ENCODE measurements around the gene LRRFIP2.

The LRRFIP2 gene

DNA sequence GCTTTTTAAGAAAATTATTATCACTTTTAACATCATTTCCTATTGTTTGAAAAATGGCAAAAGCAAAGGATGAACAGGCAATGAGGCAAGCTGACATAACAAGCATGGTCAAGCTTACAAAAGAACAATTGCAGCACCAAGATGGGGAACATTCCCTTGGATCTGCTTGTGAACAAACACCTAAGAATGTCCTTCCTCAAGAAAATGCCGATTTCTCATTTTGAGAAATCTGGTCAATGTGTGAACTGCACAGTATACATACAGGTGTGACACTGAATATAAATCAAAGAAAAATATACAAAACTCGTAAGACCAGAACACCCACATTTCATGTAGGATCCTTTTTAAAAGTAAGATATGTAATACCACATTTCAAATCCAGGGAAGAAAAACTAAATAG lies 58.9 kb downstream of the LRRFIP2 start:
- DNase-seq (ENCODE audit: low read depth in 3 of 3) = no peak

DNA sequence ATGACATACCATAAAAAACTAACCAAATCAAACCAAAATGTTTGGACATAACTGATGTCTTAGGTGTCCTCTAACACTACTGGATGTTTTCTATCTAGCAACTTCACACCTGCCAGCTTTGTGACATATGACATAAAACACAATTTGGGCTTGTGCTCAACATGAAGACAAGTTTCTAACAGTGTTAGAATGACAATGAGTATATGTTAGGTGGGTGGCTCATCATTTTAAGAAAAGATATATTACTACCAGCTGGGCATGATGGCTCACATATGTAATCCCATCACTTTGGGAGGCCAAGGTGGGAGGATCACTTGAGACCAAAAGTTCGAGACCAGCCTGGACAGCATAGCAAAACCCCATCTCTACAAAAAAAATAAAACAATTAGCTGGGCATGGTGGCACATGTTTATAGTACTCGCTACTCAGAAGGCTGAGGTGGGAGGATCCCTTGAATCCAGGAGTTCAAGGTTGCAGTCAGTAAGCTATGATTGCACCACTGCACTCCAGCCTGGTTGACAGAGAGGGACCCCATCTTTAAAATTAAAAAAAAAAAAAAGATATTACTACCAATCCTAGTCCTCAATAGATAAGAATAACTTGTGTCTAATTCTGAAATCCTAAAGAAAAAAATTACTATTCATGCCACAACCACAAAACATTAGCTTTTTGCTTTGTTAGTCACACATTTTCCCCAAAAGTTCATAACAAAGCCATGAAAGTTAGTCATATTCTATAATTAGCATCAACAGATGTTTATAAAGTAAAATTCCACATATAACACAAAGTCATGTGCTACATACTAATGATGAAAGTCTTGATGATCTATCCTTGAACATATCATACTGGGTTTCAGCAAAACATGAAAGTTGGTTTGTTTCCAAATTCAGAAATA lies 59.9 kb downstream of the LRRFIP2 start:
- no peak for DNase-seq (ENCODE audit: low read depth in 3 of 3)

- no peak for DNase-seq (ENCODE audit: low read depth in 3 of 3)
These were observed 61.4 kb downstream of the LRRFIP2 start for GRCh38 chr3:37112987-37113386.

DNA sequence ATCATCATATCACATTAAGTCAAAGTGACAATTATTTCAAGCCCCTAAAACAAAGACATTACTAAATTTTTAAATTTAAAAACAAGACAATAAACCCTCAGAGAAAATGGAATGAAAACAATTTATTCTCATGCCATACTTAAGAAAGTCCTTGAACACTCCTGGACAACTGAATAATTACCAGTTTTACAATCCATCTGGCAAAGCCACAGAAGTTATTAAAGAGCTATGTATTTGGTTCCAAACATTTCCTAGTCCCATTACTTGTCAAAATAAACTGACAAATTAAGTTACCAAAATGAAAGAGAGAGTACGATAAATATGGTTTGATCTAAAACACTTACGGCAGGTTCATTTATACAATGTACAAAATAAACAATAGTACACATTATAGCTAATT lies 63.2 kb downstream of the LRRFIP2 start:
- DNase-seq (ENCODE audit: low read depth in 3 of 3) = no peak

- DNase-seq (ENCODE audit: low read depth in 3 of 3) = no peak
These were observed 66.5 kb downstream of the LRRFIP2 start for GRCh38 chr3:37107846-37108245.

- no peak for DNase-seq (ENCODE audit: low read depth in 3 of 3)
These were observed 71.1 kb downstream of the LRRFIP2 start for GRCh38 chr3:37103103-37103808.

DNA sequence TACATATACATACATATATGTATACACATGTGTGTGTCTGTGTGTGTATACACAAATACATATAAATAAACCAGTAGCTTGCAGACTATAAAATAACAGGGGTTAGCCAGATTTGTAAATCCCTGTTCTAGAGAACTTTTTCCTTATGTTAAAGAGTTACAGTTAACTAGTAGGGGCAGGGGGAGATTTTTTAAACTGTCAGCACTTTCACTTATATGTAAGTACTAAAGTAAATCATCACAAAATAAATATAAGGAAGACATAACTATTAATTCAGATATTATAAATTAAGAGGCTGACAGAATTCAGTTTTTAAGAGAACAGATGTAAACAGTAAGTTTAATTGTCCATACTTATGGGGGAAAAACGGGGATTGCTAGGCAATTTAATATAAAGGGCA lies 74.0 kb downstream of the LRRFIP2 start:
- no peak for DNase-seq (ENCODE audit: low read depth in 3 of 3)

DNA sequence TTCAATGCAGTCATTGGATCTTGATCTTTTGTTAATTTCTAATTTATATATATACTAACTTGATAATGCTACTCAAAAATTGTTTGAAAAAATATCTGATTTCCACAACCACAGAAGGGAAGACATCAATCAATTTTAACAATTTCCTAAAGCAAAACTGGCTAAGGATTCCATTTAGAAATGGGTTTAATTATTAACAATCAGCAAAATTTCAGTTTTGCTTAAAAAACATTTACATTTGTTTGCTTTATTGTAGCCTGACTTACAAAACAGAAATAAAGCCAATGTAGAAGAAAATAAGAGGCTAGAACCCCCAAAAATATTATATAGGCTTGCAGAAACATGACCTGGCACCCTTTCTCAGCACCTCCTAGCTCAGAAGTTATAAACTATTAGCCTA lies 74.9 kb downstream of the LRRFIP2 start:
- DNase-seq (ENCODE audit: low read depth in 3 of 3) = no peak

GRCh38 chr3:37098884-37099283 lies 75.5 kb downstream of the LRRFIP2 start:
- DNase-seq (ENCODE audit: low read depth in 3 of 3) = no peak

- DNase-seq (ENCODE audit: low read depth in 3 of 3) = no peak
These were observed 76.6 kb downstream of the LRRFIP2 start for GRCh38 chr3:37097776-37098175.

DNA sequence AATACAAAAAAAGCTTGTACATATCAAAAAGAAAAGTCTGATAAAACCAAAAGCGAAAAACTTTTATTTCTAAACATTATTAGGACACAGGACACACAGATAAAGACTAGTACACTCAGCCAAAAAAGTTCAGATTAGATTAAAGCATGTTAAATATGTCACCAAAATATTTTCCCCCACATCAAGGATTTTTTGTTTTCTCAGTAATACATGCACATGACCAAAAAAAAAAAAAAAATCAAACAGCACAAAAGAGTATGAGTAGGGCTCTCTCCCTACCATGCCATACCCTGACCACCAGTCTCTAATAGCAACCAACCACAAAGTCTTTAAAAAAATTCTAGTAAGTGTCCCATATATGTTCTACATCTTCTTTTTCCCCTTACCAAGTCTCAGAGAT lies 77.4 kb downstream of the LRRFIP2 start:
- no peak for DNase-seq (ENCODE audit: low read depth in 3 of 3)

- DNase-seq (ENCODE audit: low read depth in 3 of 3) = no peak
These were observed 78.1 kb downstream of the LRRFIP2 start for GRCh38 chr3:37096288-37096687.

GRCh38 chr3:37094636-37095035 lies 79.7 kb downstream of the LRRFIP2 start:
- no peak for DNase-seq (ENCODE audit: low read depth in 3 of 3)

DNA sequence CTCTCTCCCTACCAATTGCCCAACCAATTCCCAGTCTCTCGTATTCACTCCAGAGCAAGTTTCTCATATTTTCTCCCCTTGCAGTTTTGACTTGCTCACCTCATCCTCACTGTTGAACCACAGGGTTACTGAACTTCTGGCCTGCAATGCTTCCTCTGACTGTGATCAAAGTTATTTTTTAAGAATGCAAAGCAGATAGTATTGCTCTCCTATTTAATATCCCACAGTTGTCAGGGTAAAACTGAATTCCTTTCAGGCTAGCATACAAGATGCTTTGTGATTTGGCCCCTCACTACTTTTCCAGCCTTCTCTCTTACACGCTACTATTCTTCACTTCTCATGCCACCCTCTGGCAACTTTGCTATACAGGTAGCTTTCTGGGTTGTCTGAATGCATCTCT lies 80.9 kb downstream of the LRRFIP2 start:
- DNase-seq (ENCODE audit: low read depth in 3 of 3) = no peak

DNA sequence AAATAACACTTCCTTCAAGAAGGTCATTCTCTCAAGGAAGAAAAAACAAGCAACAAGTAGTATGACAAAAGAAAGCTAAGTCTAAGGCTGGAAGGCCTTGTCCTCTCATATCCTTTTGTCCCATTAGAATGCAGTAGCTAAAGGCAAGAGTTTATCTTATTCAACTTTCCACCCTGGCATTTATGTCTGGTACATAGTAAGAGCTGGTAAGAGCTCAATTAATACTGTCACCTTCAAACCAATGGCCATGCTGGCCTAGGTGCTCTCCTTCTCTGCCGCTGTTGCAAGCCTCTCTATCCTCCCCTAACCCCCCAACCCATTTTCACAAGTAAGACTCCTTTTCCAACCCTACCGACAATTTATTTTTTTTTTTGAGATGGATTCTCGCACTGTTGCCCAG lies 81.9 kb downstream of the LRRFIP2 start:
- no peak for DNase-seq (ENCODE audit: low read depth in 3 of 3)

DNA sequence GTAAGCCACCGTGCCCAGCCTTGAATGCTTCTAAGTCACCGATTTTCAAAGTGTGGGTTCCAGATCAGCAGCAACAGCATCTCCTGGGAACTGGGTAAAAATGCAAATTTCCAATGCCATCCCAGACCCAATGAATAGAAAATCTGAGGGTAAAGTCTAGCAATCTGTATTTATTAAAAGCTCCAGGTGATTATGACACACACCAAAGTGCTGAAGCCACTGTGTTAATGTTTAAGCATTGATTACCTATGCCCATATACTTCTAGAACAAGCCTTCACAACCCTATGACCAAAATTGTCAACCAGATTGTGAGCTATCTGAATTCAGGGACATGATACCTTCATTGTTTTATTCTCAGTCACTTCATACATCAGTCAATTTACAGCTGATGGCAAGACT lies 86.5 kb downstream of the LRRFIP2 start:
- DNase-seq (ENCODE audit: low read depth in 3 of 3) = no peak

DNA sequence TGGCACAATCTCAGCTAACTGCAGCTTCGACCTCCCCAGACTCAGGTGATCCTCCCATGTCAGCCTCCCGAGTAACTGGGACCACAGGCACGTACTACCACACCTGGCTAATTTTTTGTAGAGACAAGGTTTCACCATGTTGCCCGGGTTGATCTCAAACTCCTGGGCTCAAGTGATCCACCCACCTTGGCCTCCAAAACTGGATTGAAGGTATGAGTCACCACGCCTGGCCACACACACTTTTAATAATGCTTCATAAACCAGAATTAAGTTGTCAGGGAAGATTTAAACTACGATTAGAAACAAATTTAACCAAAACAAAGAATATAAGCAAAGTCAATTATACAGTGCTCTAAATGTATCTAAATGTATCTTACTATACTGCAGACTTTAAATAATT lies 87.5 kb downstream of the LRRFIP2 start:
- no peak for DNase-seq (ENCODE audit: low read depth in 3 of 3)

- no peak for DNase-seq (ENCODE audit: low read depth in 3 of 3)
These were observed 92.1 kb downstream of the LRRFIP2 start for GRCh38 chr3:37082317-37082716.

- no peak for DNase-seq (ENCODE audit: low read depth in 3 of 3)
These were observed 98.4 kb downstream of the LRRFIP2 start for GRCh38 chr3:37075955-37076354.

DNA sequence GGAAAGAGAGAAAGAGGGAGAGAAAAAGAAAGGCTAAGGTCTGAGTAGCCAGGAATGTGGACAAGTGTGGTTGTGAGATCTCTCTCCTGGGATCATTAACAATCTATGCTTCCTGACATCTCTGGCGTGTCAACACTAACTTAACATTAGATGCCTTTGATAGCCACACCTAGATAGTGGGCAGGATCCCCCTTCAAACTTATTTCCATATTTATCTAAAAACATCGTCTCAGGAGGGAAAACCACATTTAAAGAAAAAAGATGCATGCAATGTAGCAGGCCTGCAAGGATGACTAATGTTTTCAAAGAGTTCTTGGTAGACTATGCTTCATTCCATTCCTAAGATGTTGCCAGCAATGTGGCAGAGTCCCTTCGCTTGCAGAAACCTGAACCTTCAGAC lies 100.2 kb downstream of the LRRFIP2 start:
- DNase-seq (ENCODE audit: low read depth in 3 of 3) = no peak

GRCh38 chr3:37072892-37073291 lies 101.5 kb downstream of the LRRFIP2 start:
- DNase-seq (ENCODE audit: low read depth in 3 of 3) = no peak

DNA sequence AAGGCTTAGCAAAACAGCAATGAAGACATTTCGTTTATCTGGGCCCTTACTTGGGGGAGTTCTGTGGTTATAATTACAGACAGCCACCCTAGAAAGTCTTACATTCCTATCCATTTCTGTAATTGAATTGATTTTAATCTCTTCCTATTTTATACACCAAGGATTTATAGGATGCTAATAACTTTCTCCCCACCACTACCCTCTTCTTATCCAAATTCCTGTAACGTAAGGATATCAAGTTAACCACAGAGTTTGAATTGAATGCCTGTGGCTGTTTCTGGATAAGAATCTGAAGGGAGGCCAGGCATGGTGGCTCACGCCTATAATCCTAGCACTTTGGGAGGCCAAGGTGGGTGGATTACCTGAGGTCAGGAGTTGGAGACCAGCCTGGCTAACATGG lies 102.5 kb downstream of the LRRFIP2 start:
- no peak for DNase-seq (ENCODE audit: low read depth in 3 of 3)

GRCh38 chr3:37068031-37068430 lies 106.4 kb downstream of the LRRFIP2 start:
- DNase-seq (ENCODE audit: low read depth in 3 of 3) = no peak
